LNCAP (cell line): ENCODE results near the gene STAP2.

Experiments used
- CTCF ChIP-seq: fragments of 450-650 bp; IDR thresholded peaks from 2 replicates; pipeline ENCODE4 v1.5.1; 2017; ENCODE audit warnings: mild to moderate bottlenecking

The STAP2 gene

GRCh38 chr19:4373013-4373367 is 34.4 kb upstream of the STAP2 start:
- TF ChIP-seq CTCF, result no peak

GRCh38 chr19:4372165-4373012 is 33.8 kb upstream of the STAP2 start:
- TF ChIP-seq CTCF, result no peak

- TF ChIP-seq CTCF, result no peak
Measured at GRCh38 chr19:4371247-4372164, 32.9 kb upstream of the STAP2 start.

GRCh38 chr19:4370418-4371041 is 31.9 kb upstream of the STAP2 start:
- no peak for TF ChIP-seq CTCF

GRCh38 chr19:4369888-4370260 is 31.2 kb upstream of the STAP2 start:
- TF ChIP-seq CTCF, result peak; percentile 43; the same call in 1 of the 2 replicates

- no peak for TF ChIP-seq CTCF
Measured at GRCh38 chr19:4369109-4369887, 30.7 kb upstream of the STAP2 start.
